NB4 (cell line): Measurements from ENCODE around the gene CFAP74.

Source experiments
- POLR2A ChIP-seq: IDR thresholded peaks from 2 replicates; pipeline ENCODE4 v1.6.1; 2011; ENCODE audit warnings: mild to moderate bottlenecking; ENCODE audit not compliant: insufficient read length; ENCODE audit errors: extremely low read depth
- TF ChIP-seq, protein P1 (sequence below): IDR thresholded peaks from one replicate; pipeline ENCODE4 v1.5.1; 2012; ENCODE audit warnings: low read depth, low read length

DNA sequence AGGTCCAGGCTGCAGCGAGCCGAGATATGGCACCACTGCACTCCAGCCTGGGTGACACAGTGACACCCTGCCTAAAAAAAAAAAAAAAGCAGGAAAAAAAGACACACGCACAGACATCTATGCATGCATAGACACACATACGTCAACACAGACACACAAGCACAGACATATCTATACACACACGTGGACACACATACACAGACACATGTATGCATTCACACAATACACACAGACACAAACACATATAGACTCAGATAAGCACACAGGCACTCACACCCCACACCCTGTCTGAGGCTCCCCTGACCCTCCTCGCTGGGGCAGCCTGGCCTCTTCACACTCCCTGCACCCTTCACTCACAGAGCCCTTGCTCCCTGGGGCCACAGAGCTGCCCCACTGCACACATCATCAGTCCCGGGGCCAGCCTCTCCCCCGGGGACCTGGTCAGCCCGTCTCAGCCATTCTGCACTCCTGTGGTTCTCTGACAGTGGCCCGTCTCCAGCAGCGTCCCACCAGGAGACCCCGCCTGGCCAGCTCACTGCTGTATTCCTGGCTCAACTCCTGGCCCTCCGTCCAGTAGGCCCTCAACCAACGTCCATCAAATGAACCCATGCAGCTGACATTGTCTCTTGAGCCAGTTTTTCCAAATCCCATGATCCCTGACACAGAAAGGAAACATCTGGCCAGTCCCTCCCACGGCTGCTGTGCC is 42.0 kb upstream of the CFAP74 start:
- no peak for TF ChIP-seq POLR2A
- TF ChIP-seq, protein P1, sequence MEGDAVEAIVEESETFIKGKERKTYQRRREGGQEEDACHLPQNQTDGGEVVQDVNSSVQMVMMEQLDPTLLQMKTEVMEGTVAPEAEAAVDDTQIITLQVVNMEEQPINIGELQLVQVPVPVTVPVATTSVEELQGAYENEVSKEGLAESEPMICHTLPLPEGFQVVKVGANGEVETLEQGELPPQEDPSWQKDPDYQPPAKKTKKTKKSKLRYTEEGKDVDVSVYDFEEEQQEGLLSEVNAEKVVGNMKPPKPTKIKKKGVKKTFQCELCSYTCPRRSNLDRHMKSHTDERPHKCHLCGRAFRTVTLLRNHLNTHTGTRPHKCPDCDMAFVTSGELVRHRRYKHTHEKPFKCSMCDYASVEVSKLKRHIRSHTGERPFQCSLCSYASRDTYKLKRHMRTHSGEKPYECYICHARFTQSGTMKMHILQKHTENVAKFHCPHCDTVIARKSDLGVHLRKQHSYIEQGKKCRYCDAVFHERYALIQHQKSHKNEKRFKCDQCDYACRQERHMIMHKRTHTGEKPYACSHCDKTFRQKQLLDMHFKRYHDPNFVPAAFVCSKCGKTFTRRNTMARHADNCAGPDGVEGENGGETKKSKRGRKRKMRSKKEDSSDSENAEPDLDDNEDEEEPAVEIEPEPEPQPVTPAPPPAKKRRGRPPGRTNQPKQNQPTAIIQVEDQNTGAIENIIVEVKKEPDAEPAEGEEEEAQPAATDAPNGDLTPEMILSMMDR: no peak
